IMR-90 (cell line): ENCODE results near the gene BTBD17. TPM values are rescaled to one million over a fixed set of nuclear protein-coding genes. Genes with fewer than 3 reads are reported as not detected.

Experiments used
- ATAC-seq: fragments of 200-7000 bp; cut with Tn5 transposase; 2 replicates; pipeline ENCODE4 v1.9.1; 2020; ENCODE audit warnings: low read depth, mild to moderate bottlenecking, moderate library complexity
- BruUV-seq: library from RNA; stranded (reverse); fragments of 400-500 nt; replicated peaks from 2 replicates; lab custom pipeline; 2021; lab: Mats Ljungman, UMichigan
- CTCF ChIA-PET: fragments of 300-600 bp; formaldehyde crosslinking; extraction: SDS; loops from one replicate; lab custom pipeline; 2021; ENCODE audit warnings: antibody characterized with exemption; lab: Yijun Ruan, JAX
- POLR2A ChIA-PET: fragments of 300-600 bp; sonication (Branson Sonifier 250); formaldehyde crosslinking; loops from one replicate; lab custom pipeline; 2022; ENCODE audit warnings: antibody characterized with exemption; ENCODE audit not compliant: unreplicated experiment; lab: Charles Lee
- DNase-seq: peaks from one replicate; pipeline ENCODE4 v3.0.0; 2013
- H2AFZ ChIP-seq: replicated peaks from 2 replicates; pipeline ENCODE3; 2013; ENCODE audit warnings: low read length, mild to moderate bottlenecking; ENCODE audit not compliant: poor library complexity
- H2AK5ac ChIP-seq: 2 replicates; pipeline ENCODE4 v1.6.1; 2013; ENCODE audit warnings: low read depth, low read length, inconsistent platforms
- H2AK9ac ChIP-seq: replicated peaks from 2 replicates; pipeline ENCODE3; 2013; ENCODE audit warnings: mild to moderate bottlenecking, low read depth, low read length, moderate library complexity; ENCODE audit not compliant: poor library complexity
- H2BK120ac ChIP-seq: 2 replicates; pipeline ENCODE4 v1.6.1; 2013; ENCODE audit warnings: low read depth, low read length, inconsistent platforms
- H2BK15ac ChIP-seq: 3 replicates; pipeline ENCODE4 v1.6.1; 2013; ENCODE audit warnings: low read depth, low read length, inconsistent platforms
- H2BK20ac ChIP-seq: 2 replicates; pipeline ENCODE4 v1.6.1; 2013; ENCODE audit warnings: low read depth, mild to moderate bottlenecking, inconsistent platforms, low read length, moderate library complexity
- H2BK5ac ChIP-seq: 2 replicates; pipeline ENCODE4 v1.6.1; 2013; ENCODE audit warnings: mild to moderate bottlenecking, low read depth, low read length, inconsistent platforms; ENCODE audit not compliant: poor library complexity, severe bottlenecking
- H3K14ac ChIP-seq: replicated peaks from 2 replicates; pipeline ENCODE4 v1.6.1; 2013; ENCODE audit warnings: low read depth, low read length, inconsistent platforms
- H3K18ac ChIP-seq: 2 replicates; pipeline ENCODE4 v1.6.1; 2013; ENCODE audit warnings: low read depth, low read length, control low read depth
- H3K23ac ChIP-seq: 2 replicates; pipeline ENCODE4 v1.6.1; 2013; ENCODE audit warnings: low read depth, low read length, inconsistent platforms
- H3K27ac ChIP-seq: 2 replicates; pipeline ENCODE4 v1.5.1; 2013; ENCODE audit warnings: mild to moderate bottlenecking, control low read depth, low read length; ENCODE audit not compliant: insufficient read depth
- H3K27me3 ChIP-seq: 2 replicates; pipeline ENCODE4 v1.6.1; 2013; ENCODE audit warnings: low read length; ENCODE audit not compliant: control insufficient read depth, insufficient read depth
- H3K36me3 ChIP-seq: 2 replicates; pipeline ENCODE4 v1.6.1; 2013; ENCODE audit warnings: low read length, mixed read lengths; ENCODE audit not compliant: control insufficient read depth, insufficient read depth
- H3K4ac ChIP-seq: 2 replicates; pipeline ENCODE4 v1.6.1; 2013; ENCODE audit warnings: low read depth, low read length, inconsistent platforms
- H3K4me1 ChIP-seq: 2 replicates; pipeline ENCODE4 v1.6.1; 2013; ENCODE audit warnings: low read length, mixed read lengths; ENCODE audit not compliant: control insufficient read depth, insufficient read depth
- H3K4me2 ChIP-seq: 2 replicates; pipeline ENCODE4 v1.6.1; 2013; ENCODE audit warnings: low read depth, mild to moderate bottlenecking, control low read depth, low read length, moderate library complexity
- H3K4me3 ChIP-seq: 2 replicates; pipeline ENCODE4 v1.5.1; 2013; ENCODE audit warnings: low read depth, mild to moderate bottlenecking, control low read depth, low read length, moderate library complexity; ENCODE audit not compliant: insufficient read depth
- H3K56ac ChIP-seq: 2 replicates; pipeline ENCODE4 v1.6.1; 2013; ENCODE audit warnings: low read length, inconsistent platforms; ENCODE audit not compliant: insufficient read depth; ENCODE audit errors: extremely low read depth
- H3K79me1 ChIP-seq, 2 experiments: 2 replicates each; pipeline ENCODE4 v1.6.1; 2013; ENCODE audit warnings: low read length in 2 of 2, inconsistent platforms in 1 of 2, low read depth in 1 of 2
- H3K9ac ChIP-seq: 2 replicates; pipeline ENCODE4 v1.6.1; 2013; ENCODE audit warnings: low read depth, low read length, control low read depth
- H3K9me1 ChIP-seq: 2 replicates; pipeline ENCODE4 v1.6.1; 2013; ENCODE audit warnings: low read length, inconsistent platforms; ENCODE audit not compliant: insufficient read depth
- H3K9me3 ChIP-seq: 2 replicates; pipeline ENCODE4 v1.6.1; 2013; ENCODE audit warnings: low read length; ENCODE audit not compliant: control insufficient read depth, insufficient read depth
- H4K20me1 ChIP-seq: 2 replicates; pipeline ENCODE4 v1.6.1; 2013; ENCODE audit warnings: low read length, inconsistent platforms; ENCODE audit not compliant: insufficient read depth
- H4K5ac ChIP-seq: 2 replicates; pipeline ENCODE4 v1.6.1; 2013; ENCODE audit warnings: mild to moderate bottlenecking, low read depth, low read length, control low read depth
- H4K8ac ChIP-seq, 2 experiments: 2 replicates each; pipeline ENCODE4 v1.6.1; 2013; ENCODE audit warnings: low read depth in 2 of 2, low read length in 2 of 2, control low read depth in 1 of 2, inconsistent platforms in 1 of 2
- H4K91ac ChIP-seq: 2 replicates; pipeline ENCODE4 v1.6.1; 2013; ENCODE audit warnings: low read depth, low read length, inconsistent platforms; ENCODE audit not compliant: insufficient read depth
- BHLHE40 ChIP-seq: fragments of 150-350 bp; IDR thresholded peaks from 2 replicates; pipeline ENCODE4 v1.6.1; 2016; ENCODE audit warnings: mild to moderate bottlenecking, low read depth, low read length
- CEBPB ChIP-seq: IDR thresholded peaks from 2 replicates; pipeline ENCODE4 v1.6.1; 2012; ENCODE audit warnings: low read depth, low read length, improper control_type of control experiment
- CHD1 ChIP-seq: IDR thresholded peaks from 2 replicates; pipeline ENCODE4 v1.6.1; 2012; ENCODE audit warnings: low read depth, low read length, improper control_type of control experiment
- MAFK ChIP-seq: IDR thresholded peaks from 2 replicates; pipeline ENCODE4 v1.6.1; 2012; ENCODE audit warnings: low read depth, low read length, improper control_type of control experiment
- MAZ ChIP-seq: IDR thresholded peaks from 2 replicates; pipeline ENCODE4 v1.6.1; 2012; ENCODE audit warnings: low read depth, mild to moderate bottlenecking, low read length, improper control_type of control experiment, moderate library complexity, borderline replicate concordance
- MXI1 ChIP-seq: IDR thresholded peaks from 2 replicates; pipeline ENCODE4 v1.6.1; 2012; ENCODE audit warnings: low read depth, mild to moderate bottlenecking, low read length, moderate library complexity, borderline replicate concordance
- NFE2L2 ChIP-seq: fragments of 150-350 bp; IDR thresholded peaks from 2 replicates; pipeline ENCODE4 v1.6.1; 2016; ENCODE audit warnings: low read depth, mild to moderate bottlenecking, low read length
- POLR2A ChIP-seq: IDR thresholded peaks from 2 replicates; pipeline ENCODE4 v1.6.1; 2012; ENCODE audit warnings: mild to moderate bottlenecking, low read depth, low read length
- RAD21 ChIP-seq: IDR thresholded peaks from 2 replicates; pipeline ENCODE4 v1.6.1; 2012; ENCODE audit warnings: low read length, improper control_type of control experiment
- RCOR1 ChIP-seq: IDR thresholded peaks from 2 replicates; pipeline ENCODE4 v1.6.1; 2012; ENCODE audit warnings: mild to moderate bottlenecking, low read length, improper control_type of control experiment; ENCODE audit not compliant: insufficient replicate concordance
- RFX5 ChIP-seq: IDR thresholded peaks from 2 replicates; pipeline ENCODE4 v1.8.0; 2012; ENCODE audit warnings: low read depth, mild to moderate bottlenecking, low read length, moderate library complexity
- SMC3 ChIP-seq: fragments of 150-350 bp; IDR thresholded peaks from 2 replicates; pipeline ENCODE4 v1.6.1; 2016; ENCODE audit warnings: low read depth, mild to moderate bottlenecking, antibody characterized with exemption, low read length, moderate library complexity
- WGBS, 2 experiments: methylation state at CpG; one replicate each; pipeline versions ENCODE4 v1.1.5 to v1.1.7; 2013; ENCODE audit warnings: missing lambda C conversion rate in 2 of 2; ENCODE audit not compliant: insufficient read length in 1 of 2; ENCODE audit errors: extremely low coverage in 2 of 2; 5-methylcytosine and 5-hydroxymethylcytosine counted together
- dilution Hi-C: fragments of 300-500 bp; cut with HindIII; formaldehyde crosslinking; loops from one replicate; pipeline ENCODE4 v1.14.3; 2018; ENCODE audit warnings: low sequenced_read_pairs; ENCODE audit not compliant: unreplicated experiment
- in situ Hi-C: fragments of 300-500 bp; cut with MboI; formaldehyde crosslinking; loops from 3 replicates; pipeline ENCODE4 v1.14.3; 2019; ENCODE audit warnings: low sequenced_read_pairs, inconsistent platforms, mixed read lengths
- intact Hi-C: fragments of 100-400 bp; cut with micrococcal nuclease; formaldehyde crosslinking; loops from 2 replicates; pipeline ENCODE4 v1.10.0; 2022
- polyA plus RNA-seq, 3 experiments: library from polyadenylated mRNA; depleted of rRNA; stranded (reverse); fragments of >200 nt; gene quantifications; 2 replicates each; pipeline ENCODE4 v1.2.3, GENCODE V29; 2012; ENCODE audit warnings: low replicate concordance in 1 of 3
- total RNA-seq: library from RNA; depleted of rRNA; stranded (reverse); fragments of >200 nt; gene quantifications from 2 replicates; pipeline ENCODE4 v1.2.3, GENCODE V29; 2012
- TF ChIP-seq, protein P1 (sequence below): conservative IDR thresholded peaks from 2 replicates; pipeline ENCODE4 v1.5.1; 2012; ENCODE audit warnings: mild to moderate bottlenecking, low read depth, low read length, improper control_type of control experiment
- TF ChIP-seq, protein P2 (sequence below): fragments of 150-350 bp; IDR thresholded peaks from 2 replicates; pipeline ENCODE4 v1.6.1; 2016; ENCODE audit warnings: low read depth, mild to moderate bottlenecking, low read length, moderate library complexity, borderline replicate concordance
- TF ChIP-seq, protein P3 (sequence below): fragments of 150-350 bp; IDR thresholded peaks from 2 replicates; pipeline ENCODE4 v1.6.1; 2017; ENCODE audit warnings: mild to moderate bottlenecking, antibody characterized with exemption, low read length, low read depth

The BTBD17 gene
- total and polyA plus RNA-seq, 2 of the 4 experiments (the other 2 are of a cell fraction), result not detected

DNA sequence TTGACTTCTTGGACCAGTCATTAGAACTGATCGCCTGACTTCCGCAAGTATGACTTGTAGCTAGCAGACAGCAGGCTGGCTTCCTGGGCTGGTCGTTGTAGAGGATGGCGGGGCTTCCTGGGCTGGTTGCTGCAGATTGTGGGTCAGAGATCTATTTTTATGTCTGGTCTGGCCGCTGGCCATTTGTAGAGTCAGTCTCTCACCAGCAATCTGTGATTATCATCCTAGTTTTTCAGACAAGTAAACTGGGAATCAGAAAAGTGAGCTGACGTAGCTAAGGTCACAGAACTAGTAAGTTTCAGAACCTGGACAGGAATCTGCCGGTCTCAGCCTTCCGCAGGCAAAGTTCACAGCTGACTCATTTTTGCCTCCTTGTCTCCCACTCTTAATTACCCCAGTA, 24.7 kb upstream of the BTBD17 start:
- dilution Hi-C loops, result no loop called here
- Histone ChIP-seq H3K4ac (no peak overlapping the region), H4K91ac (no peak overlapping the region), H3K4me1 (no peaks in the 10 kb centered on the region), H2BK120ac (no peak overlapping the region), H3K23ac (no peak overlapping the region), H3K56ac (no peak overlapping the region), H4K20me1 (no peaks in the 10 kb centered on the region), H4K8ac (no peak overlapping the region), H3K9me3 (peaks cover 6% of the 10 kb centered on the region; the same call in 1 of the 2 replicates), H3K9ac (no peak overlapping the region), H3K18ac (no peak overlapping the region), H3K4me2 (no peak overlapping the region), H2BK15ac (no peak overlapping the region), H3K14ac (no peak overlapping the region), H2AFZ (no peak overlapping the region), H4K5ac (no peak overlapping the region), H3K4me3 (no peak overlapping the region), H2BK20ac (no peak overlapping the region), H3K27me3 (no peaks in the 10 kb centered on the region), H2BK5ac (no peak overlapping the region), H3K36me3 (no peaks in the 10 kb centered on the region), H2AK5ac (no peak overlapping the region), H3K27ac (no peak overlapping the region), H2AK9ac (no peak overlapping the region), H3K79me1 (no peaks in the 10 kb centered on the region), H3K9me1 (no peaks in the 10 kb centered on the region)
- DNase-seq, result no peak
- in situ Hi-C loops, result no loop called here
- BruUV-seq, result no TSS peak
- intact Hi-C loops, result no loop called here
- TF ChIP-seq NFE2L2 (no peak), RAD21 (no peak), RFX5 (no peak), BHLHE40 (no peak), RCOR1 (no peak), CEBPB (no peak), CHD1 (no peak), POLR2A (no peak), MAZ (no peak), MXI1 (no peak), SMC3 (no peak), MAFK (no peak)
- TF ChIP-seq, protein P1, sequence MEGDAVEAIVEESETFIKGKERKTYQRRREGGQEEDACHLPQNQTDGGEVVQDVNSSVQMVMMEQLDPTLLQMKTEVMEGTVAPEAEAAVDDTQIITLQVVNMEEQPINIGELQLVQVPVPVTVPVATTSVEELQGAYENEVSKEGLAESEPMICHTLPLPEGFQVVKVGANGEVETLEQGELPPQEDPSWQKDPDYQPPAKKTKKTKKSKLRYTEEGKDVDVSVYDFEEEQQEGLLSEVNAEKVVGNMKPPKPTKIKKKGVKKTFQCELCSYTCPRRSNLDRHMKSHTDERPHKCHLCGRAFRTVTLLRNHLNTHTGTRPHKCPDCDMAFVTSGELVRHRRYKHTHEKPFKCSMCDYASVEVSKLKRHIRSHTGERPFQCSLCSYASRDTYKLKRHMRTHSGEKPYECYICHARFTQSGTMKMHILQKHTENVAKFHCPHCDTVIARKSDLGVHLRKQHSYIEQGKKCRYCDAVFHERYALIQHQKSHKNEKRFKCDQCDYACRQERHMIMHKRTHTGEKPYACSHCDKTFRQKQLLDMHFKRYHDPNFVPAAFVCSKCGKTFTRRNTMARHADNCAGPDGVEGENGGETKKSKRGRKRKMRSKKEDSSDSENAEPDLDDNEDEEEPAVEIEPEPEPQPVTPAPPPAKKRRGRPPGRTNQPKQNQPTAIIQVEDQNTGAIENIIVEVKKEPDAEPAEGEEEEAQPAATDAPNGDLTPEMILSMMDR, result no peak
- TF ChIP-seq, protein P2, sequence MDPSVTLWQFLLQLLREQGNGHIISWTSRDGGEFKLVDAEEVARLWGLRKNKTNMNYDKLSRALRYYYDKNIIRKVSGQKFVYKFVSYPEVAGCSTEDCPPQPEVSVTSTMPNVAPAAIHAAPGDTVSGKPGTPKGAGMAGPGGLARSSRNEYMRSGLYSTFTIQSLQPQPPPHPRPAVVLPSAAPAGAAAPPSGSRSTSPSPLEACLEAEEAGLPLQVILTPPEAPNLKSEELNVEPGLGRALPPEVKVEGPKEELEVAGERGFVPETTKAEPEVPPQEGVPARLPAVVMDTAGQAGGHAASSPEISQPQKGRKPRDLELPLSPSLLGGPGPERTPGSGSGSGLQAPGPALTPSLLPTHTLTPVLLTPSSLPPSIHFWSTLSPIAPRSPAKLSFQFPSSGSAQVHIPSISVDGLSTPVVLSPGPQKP, result no peak
- TF ChIP-seq, protein P3, sequence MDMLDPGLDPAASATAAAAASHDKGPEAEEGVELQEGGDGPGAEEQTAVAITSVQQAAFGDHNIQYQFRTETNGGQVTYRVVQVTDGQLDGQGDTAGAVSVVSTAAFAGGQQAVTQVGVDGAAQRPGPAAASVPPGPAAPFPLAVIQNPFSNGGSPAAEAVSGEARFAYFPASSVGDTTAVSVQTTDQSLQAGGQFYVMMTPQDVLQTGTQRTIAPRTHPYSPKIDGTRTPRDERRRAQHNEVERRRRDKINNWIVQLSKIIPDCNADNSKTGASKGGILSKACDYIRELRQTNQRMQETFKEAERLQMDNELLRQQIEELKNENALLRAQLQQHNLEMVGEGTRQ, result no peak
- no peak for ATAC-seq
- ChIA-PET CTCF (interaction anchor here (1.2 kb wide), 1 partner anchor 71 kb away, joined by 5 read pairs; no protein-coding TSS in a partner anchor), POLR2A (no interaction called here)
- WGBS, 2 experiments, result 37% methylated on average over 2 of the region's 8 CpGs; no CpG with 5 or more reads in 1 of the 2 experiments
